K562 (cell line): Measurements from ENCODE around the gene GAA. TPM values are rescaled to one million over a fixed set of nuclear protein-coding genes. Genes with fewer than 3 reads are reported as not detected.

Source experiments
- CHD2 ChIP-seq: IDR thresholded peaks from 2 replicates; pipeline ENCODE4 v1.6.1; 2011; ENCODE audit warnings: low read depth, low read length
- EZH2 ChIP-seq: IDR thresholded peaks from 2 replicates; pipeline ENCODE4 v1.6.1; 2012; ENCODE audit warnings: low read depth, mild to moderate bottlenecking, inconsistent platforms, low read length, borderline replicate concordance
- HLTF ChIP-seq: fragments of 450-650 bp; IDR thresholded peaks from 2 replicates; pipeline ENCODE4 v1.6.1; 2016
- MYBL2 ChIP-seq, 2 experiments: fragments of 450-650 bp in 1 of 2; sonication (generic) in 1 of 2; formaldehyde crosslinking in 1 of 2; IDR thresholded peaks; 2 replicates each; pipeline versions ENCODE4 v1.6.1 to v1.8.1; 2017 to 2022; ENCODE audit warnings: borderline replicate concordance in 1 of 2, inconsistent platforms in 1 of 2, low read depth in 1 of 2, mild to moderate bottlenecking in 1 of 2, missing genetic modification reagents in 1 of 2, moderate library complexity in 1 of 2
- MYNN ChIP-seq, 2 experiments: sonication (generic); formaldehyde crosslinking in 1 of 2; IDR thresholded peaks; 2 replicates each; pipeline versions ENCODE4 v1.5.0 to v1.6.1; 2016 to 2020; ENCODE audit warnings: antibody characterized with exemption in 1 of 2, missing genetic modification reagents in 1 of 2
- NEUROD1 ChIP-seq: fragments of 150-350 bp; IDR thresholded peaks from 2 replicates; pipeline ENCODE4 v1.6.1; 2014; ENCODE audit warnings: borderline replicate concordance, low read length, low read depth; ENCODE audit not compliant: partially characterized antibody
- NONO ChIP-seq, 2 experiments: fragments of 200-400 bp in 1 of 2; fragments of 450-650 bp in 1 of 2; formaldehyde crosslinking in 1 of 2; IDR thresholded peaks; 2 replicates each; pipeline ENCODE4 v1.6.1; 2017; ENCODE audit warnings: low read depth in 2 of 2, mild to moderate bottlenecking in 2 of 2, moderate library complexity in 2 of 2, low read length in 1 of 2
- NR3C1 ChIP-seq: sonication (generic); formaldehyde crosslinking; IDR thresholded peaks from 2 replicates; pipeline ENCODE4 v1.8.1; 2022; ENCODE audit warnings: missing genetic modification reagents
- SAP30 ChIP-seq: fragments of 200-600 bp; sonication (generic); IDR thresholded peaks from 2 replicates; pipeline ENCODE4 v1.6.1; 2012; ENCODE audit warnings: borderline replicate concordance, low read depth, mild to moderate bottlenecking, moderate library complexity, low read length, control low read depth, inconsistent platforms; ENCODE audit not compliant: insufficient read depth, poor library complexity, severe bottlenecking
- SUPT5H ChIP-seq: fragments of 450-650 bp; IDR thresholded peaks from 2 replicates; pipeline ENCODE4 v1.6.1; 2016
- ZNF695 ChIP-seq: fragments of 450-650 bp; formaldehyde crosslinking; IDR thresholded peaks from 2 replicates; pipeline ENCODE4 v1.4.0; 2020; ENCODE audit warnings: mild to moderate bottlenecking, moderate library complexity
- ZNF76 ChIP-seq: fragments of 250-450 bp; sonication (Bioruptor Pico); IDR thresholded peaks from 2 replicates; pipeline ENCODE4 v1.4.0; 2020; ENCODE audit warnings: mild to moderate bottlenecking, moderate library complexity, borderline replicate concordance
- polyA plus RNA-seq, 8 experiments: library from polyadenylated mRNA; depleted of rRNA in 4 of 8; stranded (reverse) in 5 of 8; unstranded in 3 of 8; fragments of >200 nt; fragmentation: Nextera tagmentation in 2 of 8; fragmentation: Illumina TruSeq in 1 of 8; extraction: Ambion mirVana in 2 of 8; extraction: Trizol in 1 of 8; gene quantifications; 2 replicates each; pipeline versions ENCODE4 v1.2.1 to v1.2.3, GENCODE V29; 2011 to 2014; ENCODE audit warnings: inconsistent platforms in 1 of 8, missing spikeins in 1 of 8
- total RNA-seq, 7 experiments: library from RNA; depleted of rRNA in 6 of 7; stranded (reverse); fragments of >200 nt in 6 of 7; fragmentation: Illumina TruSeq in 2 of 7; extraction: Trizol in 2 of 7; gene quantifications; 2 replicates each; pipeline versions ENCODE4 v1.2.1 to v1.2.3, GENCODE V29; 2011 to 2021; ENCODE audit warnings: low replicate concordance in 1 of 7
- TF ChIP-seq, protein P1 (sequence below): fragments of 450-650 bp; formaldehyde crosslinking; IDR thresholded peaks from 2 replicates; pipeline ENCODE4 v1.4.0; 2020; ENCODE audit warnings: mild to moderate bottlenecking, moderate library complexity
- TF ChIP-seq, protein P2 (sequence below): fragments of 250-450 bp; sonication (Bioruptor Pico); IDR thresholded peaks from 2 replicates; pipeline ENCODE4 v1.4.0; 2020; ENCODE audit warnings: mild to moderate bottlenecking, moderate library complexity, borderline replicate concordance
- TF ChIP-seq, protein P3 (sequence below): fragments of 450-650 bp; formaldehyde crosslinking; IDR thresholded peaks from 2 replicates; pipeline ENCODE4 v1.4.0; 2020; ENCODE audit warnings: mild to moderate bottlenecking, mixed read lengths
- TF ChIP-seq, protein P4 (sequence below), 2 experiments: fragments of 450-650 bp in 1 of 2; sonication (generic) in 1 of 2; formaldehyde crosslinking; conservative IDR thresholded peaks; 2 replicates each; pipeline versions ENCODE4 v1.4.0 to v1.8.1; 2020 to 2022; ENCODE audit warnings: mild to moderate bottlenecking in 1 of 2, missing genetic modification reagents in 1 of 2
- TF ChIP-seq, protein P5 (sequence below): fragments of 250-450 bp; sonication (Bioruptor Pico); IDR thresholded peaks from 2 replicates; pipeline ENCODE4 v1.5.0; 2021

The GAA gene
- total and polyA plus RNA-seq, 9 of the 15 experiments (the other 6 are each of a cell fraction or from before 2014, with no cell fraction given), result 0.15 to 6.4 (median 1.7) TPM

DNA sequence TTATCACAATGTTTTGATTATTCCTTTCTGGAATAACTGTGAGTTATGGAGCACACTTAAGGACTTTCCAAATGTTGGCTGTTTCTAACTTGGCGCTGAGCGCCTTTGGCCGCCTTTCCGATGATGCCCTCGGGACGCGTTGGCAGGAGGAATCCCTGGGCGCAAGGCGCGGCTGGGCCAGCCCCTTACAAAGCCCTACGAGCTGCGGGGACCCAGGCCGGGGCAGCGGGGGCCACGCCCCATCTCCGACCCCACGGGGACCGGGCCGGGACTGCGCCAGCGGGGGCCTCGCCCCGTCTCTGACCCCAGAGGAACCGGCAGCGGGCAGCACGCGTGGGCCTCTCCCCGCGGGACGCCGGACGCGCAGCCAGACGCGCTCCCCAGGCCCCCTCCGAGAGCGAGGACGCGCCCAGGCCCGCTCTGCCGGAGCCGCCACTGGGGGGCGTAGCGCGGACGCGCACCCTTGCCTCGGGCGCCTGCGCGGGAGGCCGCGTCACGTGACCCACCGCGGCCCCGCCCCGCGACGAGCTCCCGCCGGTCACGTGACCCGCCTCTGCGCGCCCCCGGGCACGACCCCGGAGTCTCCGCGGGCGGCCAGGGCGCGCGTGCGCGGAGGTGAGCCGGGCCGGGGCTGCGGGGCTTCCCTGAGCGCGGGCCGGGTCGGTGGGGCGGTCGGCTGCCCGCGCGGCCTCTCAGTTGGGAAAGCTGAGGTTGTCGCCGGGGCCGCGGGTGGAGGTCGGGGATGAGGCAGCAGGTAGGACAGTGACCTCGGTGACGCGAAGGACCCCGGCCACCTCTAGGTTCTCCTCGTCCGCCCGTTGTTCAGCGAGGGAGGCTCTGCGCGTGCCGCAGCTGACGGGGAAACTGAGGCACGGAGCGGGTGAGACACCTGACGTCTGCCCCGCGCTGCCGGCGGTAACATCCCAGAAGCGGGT, at the start of gene GAA (continued):
- TF ChIP-seq, protein P1, sequence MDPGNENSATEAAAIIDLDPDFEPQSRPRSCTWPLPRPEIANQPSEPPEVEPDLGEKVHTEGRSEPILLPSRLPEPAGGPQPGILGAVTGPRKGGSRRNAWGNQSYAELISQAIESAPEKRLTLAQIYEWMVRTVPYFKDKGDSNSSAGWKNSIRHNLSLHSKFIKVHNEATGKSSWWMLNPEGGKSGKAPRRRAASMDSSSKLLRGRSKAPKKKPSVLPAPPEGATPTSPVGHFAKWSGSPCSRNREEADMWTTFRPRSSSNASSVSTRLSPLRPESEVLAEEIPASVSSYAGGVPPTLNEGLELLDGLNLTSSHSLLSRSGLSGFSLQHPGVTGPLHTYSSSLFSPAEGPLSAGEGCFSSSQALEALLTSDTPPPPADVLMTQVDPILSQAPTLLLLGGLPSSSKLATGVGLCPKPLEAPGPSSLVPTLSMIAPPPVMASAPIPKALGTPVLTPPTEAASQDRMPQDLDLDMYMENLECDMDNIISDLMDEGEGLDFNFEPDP (CRISPR knock-in tag), result no peak
- no peak for TF ChIP-seq MYBL2 (IDR thresholded peaks at IDR 0.05; ENCODE audit: low read depth)
- TF ChIP-seq MYBL2 (CRISPR knock-in tag; IDR thresholded peaks at IDR 0.05; ENCODE audit: borderline replicate concordance), result no peak
- TF ChIP-seq, protein P2, sequence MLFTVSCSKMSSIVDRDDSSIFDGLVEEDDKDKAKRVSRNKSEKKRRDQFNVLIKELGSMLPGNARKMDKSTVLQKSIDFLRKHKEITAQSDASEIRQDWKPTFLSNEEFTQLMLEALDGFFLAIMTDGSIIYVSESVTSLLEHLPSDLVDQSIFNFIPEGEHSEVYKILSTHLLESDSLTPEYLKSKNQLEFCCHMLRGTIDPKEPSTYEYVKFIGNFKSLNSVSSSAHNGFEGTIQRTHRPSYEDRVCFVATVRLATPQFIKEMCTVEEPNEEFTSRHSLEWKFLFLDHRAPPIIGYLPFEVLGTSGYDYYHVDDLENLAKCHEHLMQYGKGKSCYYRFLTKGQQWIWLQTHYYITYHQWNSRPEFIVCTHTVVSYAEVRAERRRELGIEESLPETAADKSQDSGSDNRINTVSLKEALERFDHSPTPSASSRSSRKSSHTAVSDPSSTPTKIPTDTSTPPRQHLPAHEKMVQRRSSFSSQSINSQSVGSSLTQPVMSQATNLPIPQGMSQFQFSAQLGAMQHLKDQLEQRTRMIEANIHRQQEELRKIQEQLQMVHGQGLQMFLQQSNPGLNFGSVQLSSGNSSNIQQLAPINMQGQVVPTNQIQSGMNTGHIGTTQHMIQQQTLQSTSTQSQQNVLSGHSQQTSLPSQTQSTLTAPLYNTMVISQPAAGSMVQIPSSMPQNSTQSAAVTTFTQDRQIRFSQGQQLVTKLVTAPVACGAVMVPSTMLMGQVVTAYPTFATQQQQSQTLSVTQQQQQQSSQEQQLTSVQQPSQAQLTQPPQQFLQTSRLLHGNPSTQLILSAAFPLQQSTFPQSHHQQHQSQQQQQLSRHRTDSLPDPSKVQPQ, result no peak
- no peak for TF ChIP-seq EZH2
- no peak for TF ChIP-seq NEUROD1
- TF ChIP-seq ZNF76, result no peak
- no peak for TF ChIP-seq MYNN (IDR thresholded peaks at IDR 0.05)
- TF ChIP-seq MYNN (CRISPR knock-in tag; IDR thresholded peaks at IDR 0.05), result no peak
- TF ChIP-seq, protein P3, sequence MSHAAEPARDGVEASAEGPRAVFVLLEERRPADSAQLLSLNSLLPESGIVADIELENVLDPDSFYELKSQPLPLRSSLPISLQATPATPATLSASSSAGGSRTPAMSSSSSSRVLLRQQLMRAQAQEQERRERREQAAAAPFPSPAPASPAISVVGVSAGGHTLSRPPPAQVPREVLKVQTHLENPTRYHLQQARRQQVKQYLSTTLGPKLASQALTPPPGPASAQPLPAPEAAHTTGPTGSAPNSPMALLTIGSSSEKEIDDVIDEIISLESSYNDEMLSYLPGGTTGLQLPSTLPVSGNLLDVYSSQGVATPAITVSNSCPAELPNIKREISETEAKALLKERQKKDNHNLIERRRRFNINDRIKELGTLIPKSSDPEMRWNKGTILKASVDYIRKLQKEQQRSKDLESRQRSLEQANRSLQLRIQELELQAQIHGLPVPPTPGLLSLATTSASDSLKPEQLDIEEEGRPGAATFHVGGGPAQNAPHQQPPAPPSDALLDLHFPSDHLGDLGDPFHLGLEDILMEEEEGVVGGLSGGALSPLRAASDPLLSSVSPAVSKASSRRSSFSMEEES (CRISPR knock-in tag), result peak; percentile 99
- no peak for TF ChIP-seq NR3C1 (CRISPR knock-in tag)
- TF ChIP-seq HLTF, result no peak
- no peak for TF ChIP-seq SAP30
- TF ChIP-seq NONO (IDR thresholded peaks at IDR 0.05; ENCODE audit: low read depth in 2 of 2, low read length in 1 of 2), result peak; percentile 83 to 91
- TF ChIP-seq SUPT5H, result no peak
- TF ChIP-seq CHD2, result no peak
- TF ChIP-seq, protein P4, sequence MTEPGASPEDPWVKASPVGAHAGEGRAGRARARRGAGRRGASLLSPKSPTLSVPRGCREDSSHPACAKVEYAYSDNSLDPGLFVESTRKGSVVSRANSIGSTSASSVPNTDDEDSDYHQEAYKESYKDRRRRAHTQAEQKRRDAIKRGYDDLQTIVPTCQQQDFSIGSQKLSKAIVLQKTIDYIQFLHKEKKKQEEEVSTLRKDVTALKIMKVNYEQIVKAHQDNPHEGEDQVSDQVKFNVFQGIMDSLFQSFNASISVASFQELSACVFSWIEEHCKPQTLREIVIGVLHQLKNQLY (CRISPR knock-in tag; conservative IDR thresholded peaks at IDR 0.05), result no peak
- TF ChIP-seq, protein P5, sequence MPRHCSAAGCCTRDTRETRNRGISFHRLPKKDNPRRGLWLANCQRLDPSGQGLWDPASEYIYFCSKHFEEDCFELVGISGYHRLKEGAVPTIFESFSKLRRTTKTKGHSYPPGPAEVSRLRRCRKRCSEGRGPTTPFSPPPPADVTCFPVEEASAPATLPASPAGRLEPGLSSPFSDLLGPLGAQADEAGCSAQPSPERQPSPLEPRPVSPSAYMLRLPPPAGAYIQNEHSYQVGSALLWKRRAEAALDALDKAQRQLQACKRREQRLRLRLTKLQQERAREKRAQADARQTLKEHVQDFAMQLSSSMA, result no peak
- TF ChIP-seq ZNF695 (CRISPR knock-in tag), result no peak
